GM18502 (cell line): ENCODE measurements around the gene GPSM3.
"Not testable (repeated sequence)": the region's sequence is repeated elsewhere in the genome, so short reads cannot be mapped to it uniquely, and the experiment has no call there.

Experiments used
- ATAC-seq: cut with Tn5 transposase; IDR thresholded peaks from one replicate; pipeline ENCODE4 v1.9.1; 2021; ENCODE audit warnings: mild to moderate bottlenecking; ENCODE audit not compliant: unreplicated experiment, poor library complexity

GPSM3 gene, protein sequence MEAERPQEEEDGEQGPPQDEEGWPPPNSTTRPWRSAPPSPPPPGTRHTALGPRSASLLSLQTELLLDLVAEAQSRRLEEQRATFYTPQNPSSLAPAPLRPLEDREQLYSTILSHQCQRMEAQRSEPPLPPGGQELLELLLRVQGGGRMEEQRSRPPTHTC

DNA sequence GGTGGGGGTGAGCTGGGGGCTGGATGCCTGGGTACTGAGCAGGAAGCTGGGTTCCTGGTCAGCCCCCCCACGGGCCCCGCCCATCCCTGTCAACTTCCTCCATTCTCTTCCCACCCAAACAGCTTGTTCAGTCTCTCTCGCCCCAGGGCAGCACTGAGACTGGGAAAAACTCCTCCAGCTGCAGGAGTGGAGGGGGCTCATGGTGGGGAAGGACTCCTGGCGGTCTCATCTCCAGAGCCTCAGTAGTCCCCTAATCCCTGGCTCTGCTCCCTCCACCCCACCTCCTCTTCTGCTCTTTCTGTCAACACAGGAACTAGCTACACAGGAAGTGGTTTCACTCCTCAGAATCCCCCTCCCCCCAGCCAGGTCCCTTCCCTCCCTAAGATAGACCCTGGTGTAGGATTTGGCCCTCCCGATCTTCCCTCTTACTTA lies at the start of gene GPSM3:
TSS of gene GPSM3 (minus strand) at position 36 of the 432 bp plus-strand sequence. CDS start 130 bp downstream, outside the sequence.
- no peak for ATAC-seq

- no peak for ATAC-seq
Measured at GRCh38 chr6:32240686-32241085, 48.2 kb upstream of the GPSM3 start.

DNA sequence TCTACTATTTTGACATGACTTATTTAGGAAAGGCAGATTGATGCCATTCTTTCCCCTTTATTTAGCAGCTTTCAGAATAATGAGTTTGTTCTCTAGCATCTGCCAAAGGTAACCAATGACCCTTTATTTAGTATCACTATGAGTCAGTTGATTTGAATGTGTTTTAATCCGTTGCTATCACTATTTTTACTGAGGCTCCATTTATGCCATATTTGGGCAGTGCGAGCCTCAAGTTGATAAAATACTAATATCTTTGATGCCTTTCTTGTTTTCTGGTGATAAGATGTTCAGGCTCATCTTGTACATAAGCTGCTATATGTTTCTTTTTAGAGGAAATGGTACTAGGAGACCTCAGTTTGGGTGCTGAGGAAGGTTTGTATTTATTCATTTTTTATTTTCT lies 47.0 kb upstream of the GPSM3 start:
- ATAC-seq = no peak

DNA sequence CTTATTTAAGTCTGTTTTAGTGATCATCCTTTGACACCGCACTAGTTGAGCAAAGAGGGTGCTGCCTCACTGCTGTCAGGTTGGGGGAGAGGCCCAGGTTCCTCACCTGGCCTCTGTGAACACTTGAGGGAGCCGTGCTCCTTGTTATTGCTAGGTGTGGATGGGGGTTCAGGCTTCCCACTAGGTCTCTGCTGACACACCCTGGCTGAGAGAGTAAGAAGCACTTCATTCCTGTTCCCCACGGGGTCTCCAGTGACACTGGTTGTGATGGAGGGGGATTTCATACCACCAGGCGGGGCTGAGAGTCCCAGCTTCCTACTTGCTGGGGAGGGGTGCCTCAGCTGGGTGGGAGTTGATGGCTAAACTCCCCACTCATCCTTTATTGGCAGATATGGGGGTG lies 42.5 kb upstream of the GPSM3 start:
- no peak for ATAC-seq

- no peak for ATAC-seq
Measured at GRCh38 chr6:32226434-32226833, 34.0 kb upstream of the GPSM3 start.

GRCh38 chr6:32224696-32225095 lies 32.3 kb upstream of the GPSM3 start:
- no peak for ATAC-seq

DNA sequence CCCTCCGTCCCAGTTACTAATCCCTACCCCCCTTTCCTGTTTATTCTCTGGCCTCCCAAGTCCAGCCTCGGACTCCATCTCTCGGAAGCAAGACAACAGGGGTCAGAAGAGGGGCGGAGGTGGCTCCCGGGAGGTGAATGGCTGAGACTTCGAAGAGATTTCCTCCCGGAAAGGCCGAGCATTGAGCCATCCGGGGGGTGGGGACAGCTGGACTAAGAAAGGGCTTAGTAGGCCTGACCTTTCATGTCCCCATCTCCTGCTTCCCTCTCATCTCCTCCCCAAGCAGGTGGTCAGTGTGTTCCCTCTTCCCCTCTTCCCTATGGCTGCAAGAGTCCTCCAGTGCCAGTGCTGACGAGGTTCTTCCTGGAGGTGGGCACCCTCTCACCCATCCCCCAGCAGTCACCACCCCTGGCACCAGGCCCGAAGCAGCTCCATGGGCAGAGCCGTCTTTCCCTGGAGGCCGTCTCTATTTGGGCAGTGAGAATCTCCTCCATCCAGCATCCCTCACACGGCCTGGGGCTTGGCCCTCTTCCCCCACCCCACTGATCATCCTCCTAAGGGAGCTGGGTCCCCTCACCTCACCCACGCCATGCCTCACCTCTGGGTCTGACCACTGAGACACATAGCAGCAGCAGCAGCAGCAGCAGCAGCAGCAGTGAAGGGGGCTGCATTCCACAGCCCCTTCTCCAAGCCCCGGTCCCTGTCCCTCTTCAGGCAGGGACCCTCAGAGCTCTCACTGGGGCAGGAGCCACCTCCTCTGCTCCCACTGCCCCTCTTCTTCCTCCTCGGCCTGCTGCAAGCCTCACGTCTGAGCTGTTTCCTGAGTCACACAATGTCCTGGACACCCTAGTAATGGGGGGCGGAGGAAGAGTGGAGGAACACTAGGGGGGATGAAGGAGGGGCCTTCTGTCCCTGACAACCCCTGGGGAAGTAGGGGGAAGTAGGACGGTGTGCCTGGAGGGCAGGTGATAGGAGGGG lies 31.1 kb upstream of the GPSM3 start, which contains the start of gene NOTCH4:
TSS of gene NOTCH4 (minus strand) at position 810 of the 978 bp plus-strand sequence. CDS start at position 671, 139 bp downstream.
- ATAC-seq = no peak

GRCh38 chr6:32222333-32223230 lies 30.1 kb upstream of the GPSM3 start:
- no peak for ATAC-seq

- ATAC-seq = no peak
Measured at GRCh38 chr6:32220021-32220420, 27.6 kb upstream of the GPSM3 start.

DNA sequence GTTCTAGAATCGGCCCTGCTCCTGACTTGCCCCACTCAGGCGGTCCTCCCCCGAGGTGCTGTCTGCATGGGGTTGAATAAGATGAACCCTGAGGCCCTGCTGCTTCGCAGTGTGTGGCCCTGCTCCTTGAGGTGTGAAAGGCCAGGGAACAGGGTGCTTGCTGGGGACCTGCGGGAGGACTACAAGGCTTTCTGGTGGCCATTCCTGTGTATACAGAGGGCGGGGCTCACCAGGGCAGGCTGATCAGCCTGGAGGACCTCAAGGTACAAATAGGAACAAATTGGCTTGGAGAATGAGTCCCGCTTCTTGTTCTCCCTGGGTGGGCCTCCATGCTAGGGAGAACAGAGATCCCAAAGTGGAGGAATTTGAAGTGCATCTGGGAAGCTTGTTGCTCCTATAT lies 25.7 kb upstream of the GPSM3 start:
- ATAC-seq = no peak

GRCh38 chr6:32216998-32217397 lies 24.6 kb upstream of the GPSM3 start:
- ATAC-seq = no peak

GRCh38 chr6:32216285-32216684 lies 23.8 kb upstream of the GPSM3 start:
- no peak for ATAC-seq

DNA sequence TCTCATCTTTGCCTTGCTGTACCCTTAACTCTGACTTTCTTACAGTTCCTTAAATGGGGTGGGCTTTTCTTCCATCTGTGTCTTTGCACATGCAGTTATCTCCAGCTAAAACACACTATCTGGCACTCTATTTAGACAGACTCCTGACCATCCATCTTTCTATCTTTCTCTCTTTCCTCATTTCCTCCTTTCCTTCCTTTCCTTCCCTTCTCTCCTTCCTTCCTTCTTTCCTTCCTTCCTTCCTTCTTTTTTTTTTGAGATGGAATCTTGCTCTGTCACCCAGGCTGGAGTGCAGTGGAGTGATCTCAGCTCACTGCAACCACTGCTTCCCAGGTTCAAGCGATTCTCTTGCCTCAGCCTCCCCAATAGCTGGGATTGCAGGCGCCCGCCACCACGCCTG lies 23.2 kb upstream of the GPSM3 start:
- no peak for ATAC-seq

GRCh38 chr6:32214126-32214525 lies 21.7 kb upstream of the GPSM3 start:
- no peak for ATAC-seq

DNA sequence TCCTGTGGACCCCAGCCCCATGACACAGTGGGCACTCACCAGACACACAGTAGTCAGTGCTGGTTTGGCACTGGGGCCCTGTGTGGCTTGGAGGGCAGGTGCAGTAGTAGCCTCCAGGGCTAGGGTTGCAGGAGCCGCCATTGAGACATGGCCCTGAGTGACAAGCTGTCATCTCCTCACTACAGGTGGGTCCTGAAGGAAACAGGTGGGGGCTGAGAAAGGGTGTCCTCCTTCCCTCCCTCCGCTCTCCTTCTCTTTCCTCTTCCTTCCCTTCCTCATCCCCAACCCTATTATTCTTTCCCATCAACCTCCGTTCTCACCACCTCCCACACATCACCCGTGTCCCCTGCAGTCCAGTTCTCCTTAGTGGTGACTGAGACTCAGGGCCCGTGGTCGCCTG lies 21.2 kb upstream of the GPSM3 start:
- no peak for ATAC-seq

GRCh38 chr6:32212076-32212760 lies 19.8 kb upstream of the GPSM3 start:
- no peak for ATAC-seq

DNA sequence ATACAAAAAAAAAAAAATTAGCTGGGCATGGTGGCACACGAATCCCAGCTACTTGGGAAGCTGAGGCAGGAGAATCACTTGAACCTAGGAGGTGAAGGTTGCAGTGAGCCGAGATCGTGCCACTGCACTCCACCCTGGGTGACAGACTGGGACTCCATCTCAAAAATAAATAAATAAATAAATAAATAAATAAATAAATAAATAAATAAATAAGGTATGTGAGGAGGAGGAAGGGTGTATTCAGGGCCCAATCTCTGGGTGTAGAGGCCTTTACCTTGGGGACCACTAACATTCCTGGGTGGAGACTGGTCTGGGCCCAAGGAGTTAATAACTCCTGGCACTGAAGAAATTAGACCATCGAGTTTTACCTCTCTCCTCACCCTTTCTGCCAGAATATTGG lies 19.0 kb upstream of the GPSM3 start:
- ATAC-seq = not testable (repeated sequence)

- ATAC-seq = no peak
Measured at GRCh38 chr6:32210191-32210601, 17.8 kb upstream of the GPSM3 start.

- ATAC-seq = no peak
Measured at GRCh38 chr6:32208996-32209395, 16.6 kb upstream of the GPSM3 start.

DNA sequence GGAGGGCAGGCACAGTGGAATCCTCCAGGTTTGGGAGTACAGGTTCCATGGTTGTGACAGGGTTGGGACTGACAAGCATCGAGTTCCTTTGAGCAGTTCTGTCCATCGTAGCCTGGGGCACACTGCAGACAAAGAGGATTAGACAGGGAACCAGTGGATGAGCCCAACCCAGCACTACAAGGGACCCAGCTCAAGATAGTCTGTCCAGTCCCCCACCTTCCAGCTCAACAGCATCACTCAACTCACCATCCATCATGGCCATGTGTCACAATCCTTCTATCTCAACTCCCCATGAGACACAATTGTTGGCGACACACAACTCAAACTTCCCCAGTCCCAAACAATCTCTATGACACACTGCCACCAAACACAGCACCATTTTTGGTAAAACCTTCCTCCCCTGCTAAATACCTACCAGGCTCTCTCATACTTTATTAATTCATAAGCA lies 11.8 kb upstream of the GPSM3 start:
- ATAC-seq = no peak
